IPS-18a (cell line): Measurements from ENCODE around the gene PYGM.

Source experiments
- H3K27ac ChIP-seq: one replicate; pipeline ENCODE4 v1.5.1; 2013; ENCODE audit warnings: low read length
- H3K27me3 ChIP-seq: one replicate; pipeline ENCODE4 v1.6.1; 2013; ENCODE audit warnings: mild to moderate bottlenecking, low read length; ENCODE audit not compliant: control insufficient read depth, insufficient read depth
- H3K36me3 ChIP-seq: one replicate; pipeline ENCODE4 v1.6.1; 2013; ENCODE audit warnings: low read depth, low read length; ENCODE audit not compliant: control insufficient read depth
- H3K4me1 ChIP-seq: one replicate; pipeline ENCODE4 v1.6.1; 2013; ENCODE audit warnings: low read depth, low read length; ENCODE audit not compliant: control insufficient read depth
- H3K4me3 ChIP-seq: one replicate; pipeline ENCODE4 v1.5.1; 2013; ENCODE audit warnings: low read length
- H3K9ac ChIP-seq: one replicate; pipeline ENCODE4 v1.6.1; 2013; ENCODE audit warnings: mild to moderate bottlenecking, low read length, moderate library complexity
- H3K9me3 ChIP-seq: one replicate; pipeline ENCODE4 v1.6.1; 2013; ENCODE audit warnings: low read depth, low read length; ENCODE audit not compliant: control insufficient read depth

PYGM gene

DNA sequence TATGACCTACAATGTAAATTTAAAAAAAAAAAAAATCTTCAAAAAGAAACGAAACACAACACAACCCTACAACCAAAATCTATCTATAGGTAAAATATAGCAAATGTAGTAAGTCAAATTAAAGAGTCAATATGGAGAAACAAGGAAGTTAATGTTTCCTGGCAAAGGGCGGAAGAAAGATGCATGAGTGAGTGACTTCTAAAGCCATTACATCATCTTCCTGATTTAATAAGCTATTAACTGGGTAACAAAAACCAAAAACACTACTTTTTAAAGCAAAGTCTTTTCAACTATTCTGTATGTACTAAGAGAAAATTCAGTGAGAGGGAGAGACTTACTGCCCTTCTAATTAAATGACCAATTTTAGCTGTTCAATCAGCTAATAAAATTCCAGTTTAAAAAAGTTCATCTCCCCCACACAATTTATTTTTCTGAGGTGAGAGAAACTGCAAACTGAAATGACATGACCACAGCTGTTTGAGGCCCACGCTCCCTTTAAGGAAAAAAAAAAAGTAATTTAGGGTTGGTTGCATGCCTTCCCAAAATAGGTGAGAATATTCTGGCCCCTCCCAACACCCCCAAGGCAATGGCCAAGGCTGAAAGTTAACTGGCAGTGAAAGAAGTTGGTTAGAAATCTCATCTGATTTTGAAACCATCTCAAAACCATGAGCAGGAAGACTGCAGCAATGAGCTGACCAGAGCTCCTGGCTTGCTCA lies 12.7 kb upstream of the PYGM start:
- peaks cover 5% of the 10 kb centered on the region for H3K4me1 ChIP-seq
- H3K36me3 ChIP-seq: peaks cover 98% of the 10 kb centered on the region
- H3K27ac ChIP-seq: no peak overlapping the region
- H3K4me3 ChIP-seq: no peak overlapping the region
- no peaks in the 10 kb centered on the region for H3K9me3 ChIP-seq
- H3K9ac ChIP-seq: no peak overlapping the region
- H3K27me3 ChIP-seq: no peaks in the 10 kb centered on the region

DNA sequence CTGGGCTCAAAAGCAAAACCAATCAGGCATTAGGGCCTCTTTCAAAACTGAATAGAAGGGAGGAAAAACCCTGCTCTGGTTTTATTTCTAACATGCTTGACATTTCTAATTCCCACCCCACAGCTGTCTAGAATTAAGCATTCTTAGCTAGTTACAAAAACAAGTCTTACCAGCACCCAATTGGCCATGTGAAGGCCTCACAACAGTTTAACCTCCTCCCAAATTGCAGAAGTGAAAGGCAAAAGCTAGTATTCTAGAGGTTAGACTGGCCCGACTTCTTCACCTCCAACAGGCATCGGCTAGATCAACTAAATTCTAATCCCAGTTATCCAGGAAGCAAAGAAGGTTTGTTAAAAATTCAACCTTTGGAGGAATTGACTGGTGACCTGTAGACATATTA lies 12.1 kb upstream of the PYGM start:
- Histone ChIP-seq H3K4me3 (no peak overlapping the region), H3K9ac (no peak overlapping the region), H3K36me3 (peaks cover 99% of the 10 kb centered on the region), H3K9me3 (no peaks in the 10 kb centered on the region), H3K27me3 (no peaks in the 10 kb centered on the region), H3K27ac (no peak overlapping the region), H3K4me1 (peaks cover 9% of the 10 kb centered on the region)

DNA sequence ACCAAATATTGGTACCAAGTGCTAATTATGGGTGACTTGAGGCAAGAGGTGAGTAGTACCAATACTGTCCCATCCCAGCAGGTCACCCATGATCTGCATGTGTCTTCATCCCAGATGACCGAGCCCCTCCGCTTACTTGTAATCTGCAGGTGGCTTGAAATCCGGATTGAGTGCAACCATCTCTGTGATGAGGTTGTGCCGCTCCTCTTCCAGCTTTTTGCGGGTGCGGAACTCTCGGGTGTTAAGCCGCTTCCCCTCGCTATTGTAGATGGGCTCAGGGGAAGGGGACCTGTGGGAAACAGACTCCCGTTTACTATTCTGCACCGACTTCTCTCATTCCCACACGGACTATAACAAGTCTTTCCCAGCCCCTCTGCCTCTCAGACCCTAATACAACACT lies 10.3 kb upstream of the PYGM start:
- Histone ChIP-seq H3K36me3 (peaks cover 90% of the 10 kb centered on the region), H3K4me1 (peaks cover 8% of the 10 kb centered on the region), H3K9ac (no peak overlapping the region), H3K27me3 (no peaks in the 10 kb centered on the region), H3K4me3 (no peak overlapping the region), H3K9me3 (no peaks in the 10 kb centered on the region), H3K27ac (no peak overlapping the region)

DNA sequence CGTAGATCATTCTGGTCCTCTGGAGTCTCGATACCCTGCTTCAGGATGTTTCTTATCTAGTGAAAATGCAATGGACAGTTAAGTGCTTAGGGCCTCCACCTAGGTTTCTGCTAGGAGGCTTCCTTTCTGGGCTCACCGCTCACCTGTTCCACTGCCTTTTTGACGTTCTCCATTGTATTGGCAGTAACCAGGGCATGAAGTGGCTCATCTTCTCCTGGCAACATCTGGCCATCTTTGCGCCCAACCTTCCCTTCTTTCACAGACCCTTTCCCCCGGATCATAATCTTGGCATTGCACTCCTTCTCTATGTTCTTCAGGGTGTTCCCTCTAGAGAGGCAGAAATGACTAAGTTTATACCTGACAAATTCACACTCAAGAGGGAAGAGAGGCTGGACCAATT lies 9.5 kb upstream of the PYGM start:
- Histone ChIP-seq H3K4me3 (no peak overlapping the region), H3K9ac (no peak overlapping the region), H3K9me3 (no peaks in the 10 kb centered on the region), H3K27ac (no peak overlapping the region), H3K4me1 (peaks cover 17% of the 10 kb centered on the region), H3K27me3 (no peaks in the 10 kb centered on the region), H3K36me3 (peaks cover 90% of the 10 kb centered on the region)

DNA sequence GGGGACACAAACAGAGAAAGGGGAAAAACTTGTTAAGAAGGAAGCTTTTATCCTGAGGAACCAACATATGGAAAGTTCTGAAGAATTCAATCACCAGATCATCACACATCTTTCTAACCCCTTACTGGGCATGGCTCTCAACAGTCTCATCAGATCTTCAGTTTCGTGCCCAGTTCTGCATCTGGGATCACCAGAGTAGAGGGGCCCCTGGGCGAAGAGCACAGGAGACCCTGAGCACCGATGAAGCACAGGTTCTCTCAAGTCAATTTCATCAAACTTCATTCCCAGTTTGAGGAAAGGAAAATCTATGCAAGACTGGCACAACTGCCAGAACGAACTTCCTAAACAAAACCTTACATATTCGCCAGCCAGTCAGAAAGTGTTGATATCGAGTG lies 8.5 kb upstream of the PYGM start:
- Histone ChIP-seq H3K36me3 (peaks cover 86% of the 10 kb centered on the region), H3K4me1 (peaks cover 27% of the 10 kb centered on the region), H3K9ac (no peak overlapping the region), H3K4me3 (no peak overlapping the region), H3K27me3 (no peaks in the 10 kb centered on the region), H3K9me3 (no peaks in the 10 kb centered on the region), H3K27ac (no peak overlapping the region)

DNA sequence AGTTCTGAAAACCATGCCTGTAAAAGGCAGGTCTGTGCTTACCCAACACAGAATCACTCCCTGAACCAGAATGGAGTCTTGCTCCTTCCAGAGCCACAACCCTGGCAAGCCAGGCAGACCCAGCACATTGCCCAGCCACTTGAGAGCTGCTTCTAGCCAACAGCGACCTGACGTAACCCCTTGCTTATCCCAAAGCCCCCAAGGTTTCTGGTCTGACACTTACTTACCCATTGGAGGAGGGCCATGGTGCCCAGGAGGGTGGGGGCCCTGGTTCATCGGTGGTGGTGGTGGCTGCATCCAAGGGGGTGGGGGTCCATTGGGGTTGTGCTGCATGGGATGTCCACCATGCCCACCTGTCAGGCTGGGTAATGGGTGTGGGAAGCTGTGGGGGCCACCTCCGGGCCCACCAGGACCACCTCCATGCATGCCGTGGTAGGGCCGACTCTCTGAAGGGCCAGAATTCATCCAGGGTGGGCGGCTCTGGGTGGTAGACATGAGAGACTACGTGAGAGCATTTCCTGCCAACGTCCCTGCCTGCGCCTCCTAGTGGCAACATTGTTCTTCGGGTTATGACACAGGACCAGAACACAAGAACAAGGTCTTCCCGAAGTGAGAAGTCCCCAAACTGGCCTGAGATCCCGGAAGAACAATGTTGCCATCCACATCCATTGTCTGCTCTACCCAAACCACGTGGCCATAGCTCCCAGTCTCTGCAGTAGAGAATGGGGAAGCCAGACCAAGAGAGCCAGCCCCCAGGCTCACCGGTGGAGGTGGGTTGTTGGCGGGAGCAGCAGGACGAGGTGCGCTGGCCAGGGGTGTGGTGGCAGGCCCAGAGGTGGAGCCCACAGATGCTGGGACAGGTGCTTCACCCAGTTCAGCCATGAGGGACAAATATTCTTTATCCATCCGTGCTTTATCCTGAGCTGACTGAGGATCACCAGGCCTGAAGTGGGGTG lies 7.8 kb upstream of the PYGM start:
- no peaks in the 10 kb centered on the region for H3K27me3 ChIP-seq
- no peaks in the 10 kb centered on the region for H3K9me3 ChIP-seq
- H3K4me3 ChIP-seq: no peak overlapping the region
- peaks cover 33% of the 10 kb centered on the region for H3K4me1 ChIP-seq
- no peak overlapping the region for H3K9ac ChIP-seq
- no peak overlapping the region for H3K27ac ChIP-seq
- H3K36me3 ChIP-seq: peaks cover 79% of the 10 kb centered on the region

DNA sequence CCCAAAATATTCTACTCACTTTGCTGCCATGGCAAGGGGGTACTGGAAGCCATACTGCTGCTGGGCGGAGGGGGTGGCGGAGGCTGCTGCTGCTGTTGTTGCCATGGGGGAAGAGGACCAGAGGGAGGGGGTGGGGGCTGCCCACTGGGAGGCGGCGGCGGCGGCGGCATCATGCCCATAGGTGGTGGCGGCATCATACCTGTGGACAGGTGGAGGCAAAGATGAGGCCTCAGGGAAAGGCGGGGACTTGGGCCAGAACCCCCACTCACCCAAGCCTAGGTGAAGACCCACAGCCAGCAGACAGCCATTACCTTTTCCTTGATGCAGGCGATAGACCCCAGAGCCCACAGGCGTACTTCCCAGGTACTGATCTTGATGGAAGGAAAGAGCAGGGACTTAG lies 7.1 kb upstream of the PYGM start:
- H3K9me3 ChIP-seq: no peaks in the 10 kb centered on the region
- no peaks in the 10 kb centered on the region for H3K27me3 ChIP-seq
- H3K36me3 ChIP-seq: peaks cover 72% of the 10 kb centered on the region
- no peak overlapping the region for H3K27ac ChIP-seq
- peaks cover 39% of the 10 kb centered on the region for H3K4me1 ChIP-seq
- H3K4me3 ChIP-seq: no peak overlapping the region
- H3K9ac ChIP-seq: no peak overlapping the region

DNA sequence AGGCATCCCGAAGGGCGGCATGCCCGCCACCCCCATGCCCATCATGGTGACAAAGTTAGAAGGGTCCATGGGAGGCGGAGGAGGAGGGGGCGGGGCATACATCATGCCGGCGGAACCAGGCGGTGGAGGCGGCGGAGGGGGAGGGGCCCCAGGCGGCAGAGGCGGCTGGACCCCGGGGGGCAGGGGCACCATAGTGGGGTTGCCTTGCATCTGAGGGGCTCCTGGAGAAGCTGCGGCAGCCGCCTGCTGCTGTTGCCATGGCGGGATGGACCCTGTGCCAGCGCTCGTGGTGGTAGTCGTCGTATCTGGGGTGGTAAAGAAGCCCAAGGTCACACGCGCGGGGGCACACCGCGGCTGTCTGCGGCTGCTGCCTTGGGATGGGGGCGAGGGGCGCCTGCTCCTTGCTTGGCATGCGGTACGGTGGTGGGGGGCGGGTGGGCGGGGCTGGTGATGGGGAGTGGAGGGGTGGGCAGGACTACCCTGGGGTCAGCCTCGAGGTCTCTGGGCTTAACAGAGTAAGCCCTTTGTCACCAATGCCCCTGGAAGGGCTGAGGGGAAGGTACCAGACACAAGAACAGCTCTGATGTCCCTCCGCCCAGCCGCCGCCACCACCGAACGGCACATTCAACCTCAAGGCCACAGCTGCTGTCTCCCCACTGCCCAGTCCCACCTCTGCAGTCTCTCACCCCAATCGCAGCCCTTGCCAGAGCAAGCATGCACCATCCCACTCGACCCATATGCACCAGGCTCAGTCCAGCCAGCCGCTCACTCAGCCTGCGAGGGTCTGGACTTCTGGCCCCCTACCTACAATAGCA lies 6.3 kb upstream of the PYGM start:
- Histone ChIP-seq H3K9ac (no peak overlapping the region), H3K27ac (no peak overlapping the region), H3K27me3 (no peaks in the 10 kb centered on the region), H3K36me3 (peaks cover 64% of the 10 kb centered on the region), H3K4me1 (peaks cover 43% of the 10 kb centered on the region), H3K9me3 (no peaks in the 10 kb centered on the region), H3K4me3 (no peak overlapping the region)

DNA sequence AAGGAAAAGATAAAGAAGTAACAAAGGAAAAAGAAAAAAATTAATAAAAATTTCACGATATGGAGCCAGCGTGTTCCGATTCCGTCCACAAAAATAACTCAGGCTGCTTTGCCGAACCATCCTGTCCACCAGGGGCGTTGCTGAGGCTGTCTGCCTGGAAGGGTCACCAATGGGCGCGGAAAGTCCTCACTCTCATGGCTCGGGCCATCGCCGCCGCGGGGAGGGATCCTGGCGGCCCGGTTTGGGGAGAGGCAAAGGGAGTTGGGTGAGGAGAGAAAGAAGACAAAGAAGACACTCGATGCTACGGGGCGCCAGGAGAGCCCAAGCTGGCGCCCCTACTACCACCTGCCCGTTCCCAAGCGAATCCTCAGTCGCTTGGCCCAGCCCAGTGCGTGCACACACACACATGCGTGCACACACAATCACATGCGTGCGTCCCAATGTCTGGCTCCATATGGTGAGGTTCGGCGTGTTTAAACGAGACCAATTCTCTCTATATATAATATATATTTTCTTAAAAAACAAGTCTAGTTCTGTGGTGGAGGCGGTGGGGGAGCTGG lies 5.6 kb upstream of the PYGM start:
- Histone ChIP-seq H3K36me3 (peaks cover 57% of the 10 kb centered on the region), H3K4me3 (no peak overlapping the region), H3K4me1 (peaks cover 49% of the 10 kb centered on the region), H3K9me3 (no peaks in the 10 kb centered on the region), H3K27me3 (no peaks in the 10 kb centered on the region), H3K9ac (no peak overlapping the region), H3K27ac (no peak overlapping the region)

DNA sequence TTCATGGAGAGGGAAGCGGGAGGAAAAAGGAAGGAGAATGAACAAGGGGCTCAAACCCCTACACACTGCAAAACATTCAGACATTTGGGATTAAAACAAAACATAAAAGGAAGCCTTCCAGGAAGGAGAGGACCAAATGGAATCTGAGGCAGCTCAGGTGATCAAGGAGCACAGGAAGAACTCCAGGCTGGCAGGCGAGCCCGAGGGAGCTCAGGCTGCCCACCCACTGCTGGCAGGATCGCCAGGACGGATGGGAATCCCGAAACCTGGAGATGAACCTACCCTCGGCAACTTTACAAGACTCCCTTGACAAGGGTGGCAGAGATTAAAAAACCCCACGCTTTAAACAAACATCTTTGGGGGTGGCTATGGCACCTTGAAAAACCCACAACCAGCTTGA lies 5.0 kb upstream of the PYGM start:
- Histone ChIP-seq H3K9me3 (no peaks in the 10 kb centered on the region), H3K36me3 (peaks cover 51% of the 10 kb centered on the region), H3K27me3 (no peaks in the 10 kb centered on the region), H3K4me1 (peaks cover 54% of the 10 kb centered on the region), H3K9ac (no peak overlapping the region), H3K27ac (no peak overlapping the region), H3K4me3 (no peak overlapping the region)

DNA sequence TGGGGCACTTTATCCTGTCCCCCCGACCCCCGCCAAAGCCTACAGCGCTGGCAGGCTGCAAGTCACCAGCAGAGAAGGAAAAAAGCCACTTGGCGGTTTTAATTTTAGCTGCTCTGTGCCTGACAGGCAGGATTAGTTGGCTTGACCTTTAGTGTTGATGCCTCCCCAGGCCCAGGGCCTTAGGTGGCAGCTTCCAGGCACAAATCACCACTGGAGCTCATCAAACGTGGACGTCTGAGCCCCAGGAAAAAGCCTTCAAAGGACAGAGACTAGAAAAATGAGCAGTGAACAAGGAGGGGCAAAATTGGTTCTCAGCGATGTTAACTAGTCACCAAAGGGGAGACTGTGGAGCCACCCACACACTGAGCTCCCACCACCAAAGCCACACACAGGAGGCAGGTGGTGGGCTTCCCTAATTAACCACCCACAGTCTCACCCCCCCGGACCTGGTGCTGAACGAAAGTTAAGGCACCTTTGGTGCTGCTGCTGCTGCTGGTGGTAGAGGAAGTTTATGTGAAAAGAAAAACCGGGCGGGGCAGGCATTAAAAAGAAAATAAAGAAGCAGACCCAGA lies 4.4 kb upstream of the PYGM start:
- Histone ChIP-seq H3K27ac (peak overlapping the region; percentile 43), H3K27me3 (no peaks in the 10 kb centered on the region), H3K4me3 (peak overlapping the region; percentile 26), H3K36me3 (peaks cover 44% of the 10 kb centered on the region), H3K9me3 (no peaks in the 10 kb centered on the region), H3K4me1 (peaks cover 60% of the 10 kb centered on the region), H3K9ac (peak overlapping the region; percentile 51)
